Measurements from ENCODE around the gene SPINT1. TPM values are rescaled to one million over a fixed set of nuclear protein-coding genes. Genes with fewer than 3 reads are reported as not detected.

Gene SPINT1
- total RNA-seq, 2 donors from 2014 or later = 6.5 to 13.0 TPM

DNA sequence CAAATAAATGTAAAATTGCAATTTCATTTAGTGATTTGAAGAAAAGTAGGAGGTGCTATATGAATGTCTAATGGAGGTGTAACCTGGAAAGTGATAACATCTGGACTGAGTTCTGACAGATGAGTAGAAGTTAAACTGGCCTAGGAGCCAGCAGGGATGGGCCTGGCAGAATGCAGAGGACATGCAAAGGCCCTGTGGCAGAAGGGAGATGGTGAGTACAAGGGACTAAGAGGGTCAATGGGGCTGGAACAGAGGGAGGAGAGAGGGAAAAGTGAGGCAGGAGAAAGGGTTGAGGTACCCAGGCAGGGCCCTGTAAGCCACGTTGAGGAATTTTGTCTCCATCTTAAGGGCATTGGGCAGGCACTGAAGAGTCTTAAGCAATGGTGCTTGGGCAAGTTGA lies 12.0 kb upstream of the SPINT1 start:
- H3K36me3 ChIP-seq = no peaks in the 10 kb centered on the region
- DNase-seq (ENCODE audit: low spot score) = no peak
- H3K4me3 ChIP-seq = no peak overlapping the region
- H3K4me1 ChIP-seq = no peaks in the 10 kb centered on the region
- TF ChIP-seq, protein P1, sequence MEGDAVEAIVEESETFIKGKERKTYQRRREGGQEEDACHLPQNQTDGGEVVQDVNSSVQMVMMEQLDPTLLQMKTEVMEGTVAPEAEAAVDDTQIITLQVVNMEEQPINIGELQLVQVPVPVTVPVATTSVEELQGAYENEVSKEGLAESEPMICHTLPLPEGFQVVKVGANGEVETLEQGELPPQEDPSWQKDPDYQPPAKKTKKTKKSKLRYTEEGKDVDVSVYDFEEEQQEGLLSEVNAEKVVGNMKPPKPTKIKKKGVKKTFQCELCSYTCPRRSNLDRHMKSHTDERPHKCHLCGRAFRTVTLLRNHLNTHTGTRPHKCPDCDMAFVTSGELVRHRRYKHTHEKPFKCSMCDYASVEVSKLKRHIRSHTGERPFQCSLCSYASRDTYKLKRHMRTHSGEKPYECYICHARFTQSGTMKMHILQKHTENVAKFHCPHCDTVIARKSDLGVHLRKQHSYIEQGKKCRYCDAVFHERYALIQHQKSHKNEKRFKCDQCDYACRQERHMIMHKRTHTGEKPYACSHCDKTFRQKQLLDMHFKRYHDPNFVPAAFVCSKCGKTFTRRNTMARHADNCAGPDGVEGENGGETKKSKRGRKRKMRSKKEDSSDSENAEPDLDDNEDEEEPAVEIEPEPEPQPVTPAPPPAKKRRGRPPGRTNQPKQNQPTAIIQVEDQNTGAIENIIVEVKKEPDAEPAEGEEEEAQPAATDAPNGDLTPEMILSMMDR (IDR thresholded peaks at IDR 0.05) = no peak
- H3K9me3 ChIP-seq = no peaks in the 10 kb centered on the region
- no peak overlapping the region for H3K27ac ChIP-seq
- no peaks in the 10 kb centered on the region for H3K27me3 ChIP-seq

DNA sequence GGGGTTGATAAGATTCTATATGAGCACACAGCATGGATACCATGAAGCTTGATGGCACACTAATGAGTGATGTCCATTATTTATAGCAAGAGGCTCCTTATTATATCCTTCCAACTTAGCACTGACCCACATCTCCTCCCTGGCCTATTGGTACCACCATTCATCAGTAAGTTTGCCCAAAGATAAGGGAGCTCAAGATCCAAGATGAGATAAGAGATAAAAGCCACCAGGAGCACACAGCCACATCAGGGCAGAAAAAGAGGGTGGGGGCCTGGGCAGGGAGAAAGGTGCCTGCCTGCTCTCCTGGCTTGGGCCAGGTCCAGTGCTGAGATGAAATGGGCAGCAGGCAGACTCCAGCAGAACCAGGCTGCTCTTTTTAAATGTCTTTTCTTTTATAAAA lies 10.9 kb upstream of the SPINT1 start:
- no peaks in the 10 kb centered on the region for H3K9me3 ChIP-seq
- DNase-seq (ENCODE audit: low spot score) = no peak

DNA sequence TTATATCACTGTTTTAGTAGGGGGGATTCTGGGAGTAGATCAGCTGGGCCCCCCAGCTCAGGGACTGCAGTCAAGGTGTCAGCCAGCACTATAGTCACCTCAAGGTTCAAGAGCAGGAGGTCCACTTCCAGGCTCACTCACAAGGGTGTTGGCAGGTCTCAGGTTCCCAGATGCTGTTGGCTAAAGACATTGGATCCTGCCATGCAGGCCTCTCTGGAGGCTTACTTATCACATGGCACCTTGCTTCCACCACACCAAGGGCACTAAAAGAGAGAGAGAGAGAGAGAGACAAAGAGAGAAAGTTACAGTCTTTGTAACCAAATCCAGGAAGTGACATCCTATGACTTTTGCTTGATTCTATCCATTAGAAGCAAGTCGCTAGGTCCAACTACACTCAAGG lies 7.8 kb upstream of the SPINT1 start:
- no peak overlapping the region for H3K4me3 ChIP-seq
- H3K27ac ChIP-seq = no peak overlapping the region
- no peaks in the 10 kb centered on the region for H3K4me1 ChIP-seq
- H3K27me3 ChIP-seq = no peaks in the 10 kb centered on the region
- no peak for DNase-seq (ENCODE audit: low spot score)
- H3K9me3 ChIP-seq = no peaks in the 10 kb centered on the region
- no peaks in the 10 kb centered on the region for H3K36me3 ChIP-seq
- TF ChIP-seq, protein P1 (IDR thresholded peaks at IDR 0.05) = no peak

More for the DNA sequence above, 10.9 kb upstream of the SPINT1 start:
- TF ChIP-seq, protein P1 (IDR thresholded peaks at IDR 0.05) = no peak
- Histone ChIP-seq H3K4me1 (no peaks in the 10 kb centered on the region), H3K4me3 (no peak overlapping the region), H3K27me3 (no peaks in the 10 kb centered on the region), H3K36me3 (no peaks in the 10 kb centered on the region), H3K27ac (no peak overlapping the region)

DNA sequence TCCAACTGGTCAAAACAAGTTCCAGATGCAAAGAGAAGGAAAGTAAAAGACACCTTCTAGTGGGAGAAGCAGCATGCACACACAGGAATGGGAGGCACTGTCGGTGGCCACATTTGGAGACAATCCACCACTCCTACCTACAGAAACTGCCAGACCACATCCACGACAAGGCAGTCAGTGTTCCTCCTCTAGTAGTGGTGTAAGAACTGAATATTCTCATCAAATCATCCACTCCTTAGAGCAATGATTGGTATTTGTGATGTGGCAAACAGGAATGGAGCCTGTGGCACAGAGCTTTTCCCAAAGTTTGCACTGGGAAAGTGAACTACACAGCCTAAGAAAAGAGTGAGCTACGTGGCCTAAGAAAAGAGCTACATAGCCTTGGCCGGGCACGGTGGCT lies 5.1 kb upstream of the SPINT1 start:
- Histone ChIP-seq H3K9me3 (no peaks in the 10 kb centered on the region), H3K36me3 (no peaks in the 10 kb centered on the region), H3K27ac (no peak overlapping the region), H3K4me3 (no peak overlapping the region), H3K27me3 (peaks cover 0 to under 1% of the 10 kb centered on the region in 2 donors), H3K4me1 (peaks cover 0 to 7% of the 10 kb centered on the region in 2 donors)
- no peak for DNase-seq (ENCODE audit: low spot score)
- TF ChIP-seq, protein P1 (IDR thresholded peaks at IDR 0.05) = no peak

DNA sequence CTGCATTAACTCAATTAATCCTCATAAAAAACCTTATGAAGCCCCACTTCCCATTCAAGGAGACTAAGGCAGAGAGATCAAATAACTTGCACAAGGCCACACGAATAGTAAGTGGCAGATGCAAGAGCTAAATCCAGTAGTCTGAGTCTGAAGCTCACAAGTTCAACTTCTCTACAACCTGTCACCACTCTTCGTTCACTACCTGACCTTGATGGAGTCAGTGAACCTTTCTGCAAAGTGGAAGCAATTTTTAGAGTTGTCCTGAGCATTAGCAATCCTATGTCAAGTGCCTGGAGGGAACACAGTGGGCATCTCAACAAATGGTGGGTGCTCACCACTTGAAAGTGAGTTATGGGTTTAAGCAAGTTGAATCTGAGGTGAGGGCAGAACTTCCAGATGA lies 2.1 kb upstream of the SPINT1 start:
- TF ChIP-seq, protein P1 (IDR thresholded peaks at IDR 0.05) = no peak

DNA sequence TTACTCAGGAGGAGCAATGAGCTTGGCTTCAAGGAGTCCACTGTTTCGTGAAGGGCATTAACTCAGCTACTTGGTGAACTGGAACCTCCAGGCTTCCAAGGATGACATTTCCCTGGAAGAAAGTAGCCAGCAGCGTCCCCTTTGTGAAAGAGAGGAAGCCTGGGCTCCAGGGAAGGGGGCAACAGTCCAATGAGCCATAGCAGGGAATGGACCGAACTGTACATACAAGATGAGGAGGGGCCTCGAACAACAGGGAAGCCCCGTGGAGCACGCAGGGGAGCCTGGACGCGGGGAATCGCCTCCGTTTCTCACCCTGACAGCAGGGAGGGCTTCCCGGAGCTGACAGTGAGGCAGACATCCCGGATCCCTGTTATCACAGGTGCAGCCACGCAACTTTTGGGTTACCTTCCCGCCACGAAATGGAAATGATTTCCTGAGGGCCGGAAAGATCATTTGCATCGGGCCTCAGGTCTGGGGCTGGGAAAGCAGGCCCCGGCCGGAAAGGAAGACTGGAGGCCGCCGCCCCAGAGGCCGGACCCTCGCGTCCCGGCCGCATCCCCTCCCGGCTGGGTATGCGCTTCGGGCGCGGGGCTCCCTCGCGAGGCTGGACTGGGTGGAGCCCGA lies 475 bp upstream of the SPINT1 start:
- no peak overlapping the region for H3K27ac ChIP-seq
- no peak for DNase-seq (ENCODE audit: low spot score)
- no peaks in the 10 kb centered on the region for H3K36me3 ChIP-seq
- peaks cover 0 to 19% of the 10 kb centered on the region in 2 donors for H3K4me1 ChIP-seq
- peaks cover 0 to 6% of the 10 kb centered on the region in 2 donors for H3K27me3 ChIP-seq
- no peaks in the 10 kb centered on the region for H3K9me3 ChIP-seq
- TF ChIP-seq, protein P1 (IDR thresholded peaks at IDR 0.05) = no peak
- peak overlapping the region; percentile 27 to 48 for H3K4me3 ChIP-seq

More for the DNA sequence above, 2.1 kb upstream of the SPINT1 start:
- DNase-seq (ENCODE audit: low spot score) = no peak
- no peak overlapping the region for H3K27ac ChIP-seq
- peaks cover 0 to 6% of the 10 kb centered on the region in 2 donors for H3K27me3 ChIP-seq
- no peaks in the 10 kb centered on the region for H3K36me3 ChIP-seq
- H3K4me3 ChIP-seq = no peak overlapping the region
- no peaks in the 10 kb centered on the region for H3K9me3 ChIP-seq
- peaks cover 0 to 19% of the 10 kb centered on the region in 2 donors for H3K4me1 ChIP-seq

Data from right atrium auricular region (tissue), 2 donors.